ENCODE measurements around the gene GPLD1. TPM values are rescaled to one million over a fixed set of nuclear protein-coding genes. Genes with fewer than 3 reads are reported as not detected.

The GPLD1 gene
- total RNA-seq, 1 experiment from 2014 or later = 10.1 TPM

- no TSS peak for BruUV-seq (replicated peaks)
- peak overlapping the region; percentile 64 for H3K4me3 ChIP-seq (ENCODE audit: low read depth, low read length)
- peaks cover 33% of the 10 kb centered on the region for H3K4me1 ChIP-seq
- H3K36me3 ChIP-seq (ENCODE audit: control insufficient read depth, insufficient read depth, low read length) = peaks cover 2% of the 10 kb centered on the region
- no peaks in the 10 kb centered on the region for H3K27me3 Mint-ChIP-seq (ENCODE audit: insufficient read depth, unreplicated experiment)
- no peaks in the 10 kb centered on the region for H3K27me3 ChIP-seq (replicated peaks; ENCODE audit: control insufficient read depth, insufficient read depth, low read length)
- ChIA-PET POLR2A (no interaction called here), CTCF (no interaction called here)
- peaks cover 12% of the 10 kb centered on the region for H3K4me1 Mint-ChIP-seq (ENCODE audit: low read depth, unreplicated experiment)
- H3K9me3 ChIP-seq = no peaks in the 10 kb centered on the region
- no peak for TF ChIP-seq CTCF (IDR thresholded peaks at IDR 0.05; ENCODE audit: insufficient read depth in 1 of 2, low read depth in 1 of 2, low read length in 1 of 2, severe bottlenecking in 1 of 2, unreplicated experiment in 1 of 2)
- no peaks in the 10 kb centered on the region for H3K9me3 Mint-ChIP-seq (ENCODE audit: unreplicated experiment)
- H3K36me3 Mint-ChIP-seq (ENCODE audit: insufficient read depth, unreplicated experiment) = peaks cover 43% of the 10 kb centered on the region
- H3K27ac Mint-ChIP-seq (ENCODE audit: unreplicated experiment) = peak overlapping the region; percentile 91
- H3K4me3 Mint-ChIP-seq (ENCODE audit: unreplicated experiment) = peak overlapping the region; percentile 99
- DNase-seq = no peak
- intact Hi-C loops (cut with micrococcal nuclease; ENCODE audit: unreplicated experiment) = no loop called here
These were observed 85.9 kb downstream of the GPLD1 start for GRCh38 chr6:24403501-24403824.

- H3K4me3 ChIP-seq (ENCODE audit: low read depth, low read length) = peak within 1 kb of the TSS; percentile 64
- intact Hi-C loops (cut with micrococcal nuclease; ENCODE audit: unreplicated experiment) = no loop called here
- H3K36me3 ChIP-seq (ENCODE audit: control insufficient read depth, insufficient read depth, low read length) = peaks cover 2% of the 10 kb centered on the region
- no TSS peak for BruUV-seq (replicated peaks)
- no peaks in the 10 kb centered on the region for H3K9me3 Mint-ChIP-seq (ENCODE audit: unreplicated experiment)
- ChIA-PET CTCF (interaction anchor here (1.2 to 2.2 kb wide), 2 partner anchors 43 to 119 kb away, joined by 5 to 6 read pairs; no protein-coding TSS in a partner anchor), POLR2A (interaction anchor here (0.5 to 1.2 kb wide), 4 partner anchors 27 to 89 kb away, joined by 3 to 5 read pairs (median 3); no protein-coding TSS in a partner anchor)
- peaks cover 33% of the 10 kb centered on the region for H3K4me1 ChIP-seq
- DNase-seq = peak; percentile 95 to 96
- H3K27me3 ChIP-seq (replicated peaks; ENCODE audit: control insufficient read depth, insufficient read depth, low read length) = no peaks in the 10 kb centered on the region
- peaks cover 38% of the 10 kb centered on the region for H3K36me3 Mint-ChIP-seq (ENCODE audit: insufficient read depth, unreplicated experiment)
- peak within 1 kb of the TSS; percentile 99 for H3K4me3 Mint-ChIP-seq (ENCODE audit: unreplicated experiment)
- H3K4me1 Mint-ChIP-seq (ENCODE audit: low read depth, unreplicated experiment) = peaks cover 12% of the 10 kb centered on the region
- H3K9me3 ChIP-seq = no peaks in the 10 kb centered on the region
- H3K27me3 Mint-ChIP-seq (ENCODE audit: insufficient read depth, unreplicated experiment) = no peaks in the 10 kb centered on the region
- no peak for TF ChIP-seq CTCF (IDR thresholded peaks at IDR 0.05; ENCODE audit: insufficient read depth in 1 of 2, low read depth in 1 of 2, low read length in 1 of 2, severe bottlenecking in 1 of 2, unreplicated experiment in 1 of 2)
- peak within 1 kb of the TSS; percentile 91 for H3K27ac Mint-ChIP-seq (ENCODE audit: unreplicated experiment)
These were observed 86.5 kb downstream of the GPLD1 start, which contains the start of gene MRS2 for GRCh38 chr6:24402697-24403500. TSS of gene MRS2 (plus strand) at chr6:24402936. CDS start at chr6:24403047, 111 bp downstream.

GRCh38 chr6:24401458-24401857, 87.9 kb downstream of the GPLD1 start:
- no peaks in the 10 kb centered on the region for H3K27me3 ChIP-seq (replicated peaks; ENCODE audit: control insufficient read depth, insufficient read depth, low read length)
- POLR2A ChIA-PET = interaction anchor here (0.6 to 0.7 kb wide), 3 partner anchors 12 to 165 kb away, joined by 3 to 4 read pairs (median 4); no protein-coding TSS in a partner anchor

More at GRCh38 chr6:24401458-24401857, 87.9 kb downstream of the GPLD1 start:
- no peaks in the 10 kb centered on the region for H3K27me3 Mint-ChIP-seq (ENCODE audit: insufficient read depth, unreplicated experiment)
- no peak for TF ChIP-seq CTCF (IDR thresholded peaks at IDR 0.05; ENCODE audit: insufficient read depth in 1 of 2, low read depth in 1 of 2, low read length in 1 of 2, severe bottlenecking in 1 of 2, unreplicated experiment in 1 of 2)
- H3K27ac Mint-ChIP-seq (ENCODE audit: unreplicated experiment) = peak overlapping the region; percentile 91
- Histone ChIP-seq H3K36me3 (ENCODE audit: control insufficient read depth, insufficient read depth, low read length) (no peaks in the 10 kb centered on the region), H3K4me3 (ENCODE audit: low read depth, low read length) (no peak overlapping the region), H3K9me3 (peaks cover 7% of the 10 kb centered on the region), H3K4me1 (peaks cover 33% of the 10 kb centered on the region)
- H3K4me1 Mint-ChIP-seq (ENCODE audit: low read depth, unreplicated experiment) = peaks cover 12% of the 10 kb centered on the region
- intact Hi-C loops (cut with micrococcal nuclease; ENCODE audit: unreplicated experiment) = no loop called here
- peaks cover 33% of the 10 kb centered on the region for H3K36me3 Mint-ChIP-seq (ENCODE audit: insufficient read depth, unreplicated experiment)
- H3K9me3 Mint-ChIP-seq (ENCODE audit: unreplicated experiment) = no peaks in the 10 kb centered on the region
- BruUV-seq (replicated peaks) = no TSS peak
- DNase-seq = peak; percentile 50 to 67
- CTCF ChIA-PET = interaction anchor here (2.2 kb wide), 1 partner anchor 118 kb away, joined by 6 read pairs; no protein-coding TSS in a partner anchor
- peak overlapping the region; percentile 99 for H3K4me3 Mint-ChIP-seq (ENCODE audit: unreplicated experiment)
